Measurements from ENCODE around the gene ZSCAN9.
A peak's percentile ranks its signal among the peaks of the same experiment; 100 is the strongest.

Gene ZSCAN9

DNA sequence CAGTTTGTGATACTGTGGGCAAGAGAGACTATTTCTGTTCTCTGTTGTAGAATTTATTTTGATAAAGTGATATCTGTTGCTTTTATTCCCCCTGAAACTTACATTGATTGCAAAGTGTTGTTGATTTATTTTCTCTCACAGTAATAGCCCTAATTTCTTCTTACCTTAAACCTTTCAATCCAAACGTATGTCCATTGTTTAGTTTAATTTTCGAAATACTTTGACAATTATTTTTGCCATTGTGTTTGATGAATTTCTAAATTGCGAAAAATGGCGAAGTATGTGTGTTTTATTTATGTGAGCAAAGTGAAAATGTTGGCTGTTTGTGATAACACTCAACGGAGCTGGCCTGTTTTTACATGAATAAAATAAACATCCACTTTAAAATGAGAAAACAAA, 41.5 kb downstream of the ZSCAN9 start:
- H3K27ac ChIP-seq (ENCODE audit: low read depth, low read length), result peak overlapping the region; percentile 87
- no peaks in the 10 kb centered on the region for H3K9me3 ChIP-seq (ENCODE audit: control insufficient read depth in 1 of 2, low read length in 2 of 2)
- peak overlapping the region; percentile 87 to 99 for H3K4me3 ChIP-seq (ENCODE audit: low read depth in 1 of 2, low read length in 2 of 2)
- H3K9ac ChIP-seq (ENCODE audit: low read depth in 1 of 2, low read length in 2 of 2), result peak overlapping the region; percentile 69 to 86
- peaks cover 8 to 17% of the 10 kb centered on the region in 2 donors for H3K4me1 ChIP-seq (ENCODE audit: control insufficient read depth in 1 of 2, insufficient read depth in 2 of 2, low read length in 2 of 2)
- H3K36me3 ChIP-seq (ENCODE audit: control insufficient read depth in 1 of 2, insufficient read depth in 2 of 2, low read length in 2 of 2), result peaks cover 0 to under 1% of the 10 kb centered on the region in 2 donors
- peaks cover 0 to 3% of the 10 kb centered on the region in 2 donors for H3K27me3 ChIP-seq (ENCODE audit: control insufficient read depth in 1 of 2, insufficient read depth in 2 of 2, low read length in 2 of 2)

DNA sequence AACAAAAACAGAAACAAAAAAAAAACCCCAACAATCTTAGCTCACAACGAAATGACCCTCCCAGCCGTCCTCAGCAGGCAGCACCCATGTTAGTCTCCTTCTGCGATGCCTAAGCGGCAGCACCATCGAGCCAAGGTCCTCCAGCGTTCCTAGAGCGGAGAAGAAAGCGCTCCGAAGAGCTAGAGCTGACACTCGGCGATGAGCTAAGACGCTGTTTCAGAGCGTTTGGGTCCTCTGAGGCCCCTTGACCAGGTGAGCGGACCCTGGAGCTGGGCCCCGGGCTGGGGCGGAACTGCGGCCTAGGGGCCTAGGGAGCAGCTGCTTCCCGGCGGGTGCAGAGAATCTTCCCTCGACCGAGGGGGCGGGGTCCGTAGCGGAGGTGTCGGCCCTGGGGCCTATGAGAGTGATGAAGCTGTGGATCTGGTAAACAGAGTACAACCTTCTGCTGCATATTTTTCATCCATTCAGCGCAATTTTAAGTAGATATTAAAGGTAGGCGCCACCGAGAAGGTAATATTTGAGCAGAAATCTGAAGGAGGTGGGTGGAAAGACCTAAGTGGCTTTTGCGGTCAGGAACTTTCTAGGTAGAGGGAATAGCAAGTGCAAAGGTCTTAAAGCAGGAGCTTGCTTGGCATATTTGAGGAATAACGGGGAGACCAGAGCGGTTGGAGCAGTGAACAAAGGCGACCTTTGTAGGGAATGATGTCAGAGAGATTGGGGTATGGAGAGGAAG, 42.1 kb downstream of the ZSCAN9 start, which contains the start of gene ZSCAN26:
ZSCAN26 (plus strand) TSS at position 182 of the 733 bp plus-strand sequence. CDS start 4,777 bp downstream, outside the sequence.
- peak within 1 kb of the TSS; percentile 87 for H3K27ac ChIP-seq (ENCODE audit: low read depth, low read length)
- H3K36me3 ChIP-seq (ENCODE audit: control insufficient read depth in 1 of 2, insufficient read depth in 2 of 2, low read length in 2 of 2), result peaks cover 5 to 6% of the 10 kb centered on the region in 2 donors
- H3K9ac ChIP-seq (ENCODE audit: low read depth in 1 of 2, low read length in 2 of 2), result peak within 1 kb of the TSS; percentile 69 to 86
- peaks cover 0 to 3% of the 10 kb centered on the region in 2 donors for H3K27me3 ChIP-seq (ENCODE audit: control insufficient read depth in 1 of 2, insufficient read depth in 2 of 2, low read length in 2 of 2)
- no peaks in the 10 kb centered on the region for H3K9me3 ChIP-seq (ENCODE audit: control insufficient read depth in 1 of 2, low read length in 2 of 2)
- peak within 1 kb of the TSS; percentile 87 to 99 for H3K4me3 ChIP-seq (ENCODE audit: low read depth in 1 of 2, low read length in 2 of 2)
- H3K4me1 ChIP-seq (ENCODE audit: control insufficient read depth in 1 of 2, insufficient read depth in 2 of 2, low read length in 2 of 2), result peaks cover 8 to 17% of the 10 kb centered on the region in 2 donors

DNA sequence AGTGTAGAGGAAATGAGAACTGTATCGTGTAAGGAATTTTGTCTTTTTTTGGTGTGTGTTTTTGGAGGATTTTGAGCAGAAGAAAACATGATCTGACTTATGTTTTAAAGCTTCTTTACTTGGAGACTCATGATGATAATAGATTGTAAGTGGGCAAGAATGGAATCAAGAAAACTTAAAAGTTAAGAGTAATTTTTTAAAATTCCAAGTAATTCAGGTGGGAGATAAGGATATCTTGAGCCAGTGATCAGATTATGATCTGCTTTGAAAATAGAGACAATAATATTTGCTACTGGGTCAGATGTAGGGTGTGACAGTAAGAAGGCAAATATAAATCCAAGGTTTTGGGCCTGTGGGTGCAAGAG, 42.6 kb downstream of the ZSCAN9 start:
- H3K9ac ChIP-seq (ENCODE audit: low read depth in 1 of 2, low read length in 2 of 2), result peak overlapping the region; percentile 69 to 86
- H3K4me3 ChIP-seq (ENCODE audit: low read depth in 1 of 2, low read length in 2 of 2), result peak overlapping the region; percentile 87 to 99
- H3K4me1 ChIP-seq (ENCODE audit: control insufficient read depth in 1 of 2, insufficient read depth in 2 of 2, low read length in 2 of 2), result peaks cover 8 to 17% of the 10 kb centered on the region in 2 donors
- H3K9me3 ChIP-seq (ENCODE audit: control insufficient read depth in 1 of 2, low read length in 2 of 2), result no peaks in the 10 kb centered on the region
- no peak overlapping the region for H3K27ac ChIP-seq (ENCODE audit: low read depth, low read length)
- H3K27me3 ChIP-seq (ENCODE audit: control insufficient read depth in 1 of 2, insufficient read depth in 2 of 2, low read length in 2 of 2), result peaks cover 0 to 3% of the 10 kb centered on the region in 2 donors
- H3K36me3 ChIP-seq (ENCODE audit: control insufficient read depth in 1 of 2, insufficient read depth in 2 of 2, low read length in 2 of 2), result peaks cover 10 to 11% of the 10 kb centered on the region in 2 donors

DNA sequence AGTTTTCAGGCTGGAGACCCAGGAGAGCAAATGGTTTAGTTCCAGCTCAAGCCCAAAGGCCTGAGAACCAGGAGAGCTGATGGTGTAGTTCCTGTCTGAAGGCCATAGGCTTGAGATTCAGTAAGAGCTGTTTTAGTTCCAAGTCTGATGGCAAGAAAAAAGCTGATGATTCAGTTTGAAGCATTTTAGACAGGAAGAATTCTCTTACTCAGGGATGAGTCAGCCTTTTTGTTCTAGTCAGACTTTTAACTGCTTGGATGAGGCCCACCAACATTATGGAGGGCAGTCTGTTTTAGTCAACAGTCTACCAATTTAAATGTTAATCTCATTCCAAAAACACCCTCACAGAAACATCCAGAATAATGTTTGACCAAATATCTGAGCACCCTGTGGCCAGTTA, 44.4 kb downstream of the ZSCAN9 start:
- Histone ChIP-seq H3K4me1 (ENCODE audit: control insufficient read depth in 1 of 2, insufficient read depth in 2 of 2, low read length in 2 of 2) (peaks cover 8 to 17% of the 10 kb centered on the region in 2 donors), H3K9ac (ENCODE audit: low read depth in 1 of 2, low read length in 2 of 2) (no peak overlapping the region), H3K4me3 (ENCODE audit: low read depth in 1 of 2, low read length in 2 of 2) (no peak overlapping the region), H3K9me3 (ENCODE audit: control insufficient read depth in 1 of 2, low read length in 2 of 2) (no peaks in the 10 kb centered on the region), H3K27me3 (ENCODE audit: control insufficient read depth in 1 of 2, insufficient read depth in 2 of 2, low read length in 2 of 2) (no peaks in the 10 kb centered on the region), H3K36me3 (ENCODE audit: control insufficient read depth in 1 of 2, insufficient read depth in 2 of 2, low read length in 2 of 2) (peaks cover 15 to 20% of the 10 kb centered on the region in 2 donors), H3K27ac (ENCODE audit: low read depth, low read length) (no peak overlapping the region)

DNA sequence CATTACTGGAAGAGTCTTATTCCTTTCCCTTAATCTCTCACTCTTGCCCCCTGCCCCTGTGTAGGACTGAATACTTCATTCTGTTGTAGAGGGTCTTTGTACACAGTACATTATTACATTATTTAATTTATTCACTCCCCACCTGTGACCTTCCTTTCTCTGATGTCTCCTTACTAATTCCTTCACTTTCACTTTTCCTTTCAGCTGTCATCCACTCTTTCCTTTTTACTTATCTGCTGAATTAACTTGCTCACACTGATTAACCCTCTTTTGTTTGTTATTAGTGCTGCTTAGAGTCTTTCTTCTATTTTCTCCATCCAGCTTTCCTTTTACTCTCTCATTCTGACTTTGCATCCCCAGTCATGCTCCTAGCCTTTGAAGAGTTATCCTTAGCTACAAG, 49.8 kb downstream of the ZSCAN9 start:
- Histone ChIP-seq H3K27ac (ENCODE audit: low read depth, low read length) (no peak overlapping the region), H3K9me3 (ENCODE audit: control insufficient read depth in 1 of 2, low read length in 2 of 2) (no peaks in the 10 kb centered on the region), H3K4me1 (ENCODE audit: control insufficient read depth in 1 of 2, insufficient read depth in 2 of 2, low read length in 2 of 2) (no peaks in the 10 kb centered on the region), H3K4me3 (ENCODE audit: low read depth in 1 of 2, low read length in 2 of 2) (no peak overlapping the region), H3K27me3 (ENCODE audit: control insufficient read depth in 1 of 2, insufficient read depth in 2 of 2, low read length in 2 of 2) (no peaks in the 10 kb centered on the region), H3K9ac (ENCODE audit: low read depth in 1 of 2, low read length in 2 of 2) (no peak overlapping the region), H3K36me3 (ENCODE audit: control insufficient read depth in 1 of 2, insufficient read depth in 2 of 2, low read length in 2 of 2) (peaks cover 22 to 45% of the 10 kb centered on the region in 2 donors)

DNA sequence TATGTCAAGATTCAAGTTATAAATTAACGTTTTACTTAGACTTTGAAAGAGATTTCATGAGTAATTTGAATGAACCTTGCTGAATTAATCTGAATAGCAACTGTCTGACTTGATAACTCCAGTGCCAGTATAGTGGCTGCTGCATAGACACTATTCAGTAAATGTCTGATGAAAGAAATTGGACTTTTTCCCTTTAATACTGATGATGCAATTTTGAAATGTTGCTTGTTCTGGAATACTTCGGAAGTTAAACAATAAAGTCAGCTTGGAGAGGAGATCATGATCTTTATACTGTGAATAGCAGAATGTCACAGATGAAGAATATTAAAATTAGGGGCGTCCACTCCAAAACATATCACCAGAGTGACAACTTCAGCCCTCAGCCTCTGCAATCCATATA, 52.7 kb downstream of the ZSCAN9 start:
- H3K36me3 ChIP-seq (ENCODE audit: control insufficient read depth in 1 of 2, insufficient read depth in 2 of 2, low read length in 2 of 2), result peaks cover 10 to 34% of the 10 kb centered on the region in 2 donors

DNA sequence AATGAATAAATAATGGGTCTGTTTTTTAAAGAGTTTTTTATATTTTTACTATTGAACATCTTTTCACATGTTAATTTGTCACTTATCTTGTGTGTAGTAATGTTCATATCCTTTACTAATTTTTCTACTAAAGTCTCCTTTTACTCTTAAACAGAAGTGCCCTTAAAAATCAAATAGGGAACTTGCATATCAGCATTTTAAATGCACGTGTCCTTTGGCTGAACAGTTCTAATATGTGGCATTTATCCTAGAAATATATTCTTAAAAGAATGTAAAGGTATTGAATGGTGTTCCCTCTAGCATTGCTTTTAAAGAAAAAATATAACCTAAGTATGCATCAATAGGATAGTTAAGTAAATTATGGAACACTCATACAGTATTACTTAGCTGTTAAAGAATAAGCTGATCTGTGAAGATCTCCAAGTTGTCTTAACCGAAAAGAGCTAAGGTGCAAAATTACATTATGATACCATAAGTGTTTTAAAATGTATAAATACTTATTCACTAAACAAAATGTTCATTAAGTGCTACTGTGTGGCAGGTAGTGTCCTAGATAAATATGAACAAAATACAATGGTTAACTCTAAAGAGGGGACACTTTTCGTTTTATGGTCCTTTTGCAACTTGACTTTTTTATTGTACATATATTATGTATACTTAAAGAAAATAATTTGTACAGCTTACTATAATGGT, 55.7 kb downstream of the ZSCAN9 start:
- peaks cover 7 to 21% of the 10 kb centered on the region in 2 donors for H3K36me3 ChIP-seq (ENCODE audit: control insufficient read depth in 1 of 2, insufficient read depth in 2 of 2, low read length in 2 of 2)
- H3K9ac ChIP-seq (ENCODE audit: low read depth in 1 of 2, low read length in 2 of 2), result no peak overlapping the region
- H3K4me3 ChIP-seq (ENCODE audit: low read depth in 1 of 2, low read length in 2 of 2), result peak overlapping the region; percentile 77 to 80
- no peak overlapping the region for H3K27ac ChIP-seq (ENCODE audit: low read depth, low read length)
- no peaks in the 10 kb centered on the region for H3K27me3 ChIP-seq (ENCODE audit: control insufficient read depth in 1 of 2, insufficient read depth in 2 of 2, low read length in 2 of 2)
- peaks cover 0 to 6% of the 10 kb centered on the region in 2 donors for H3K9me3 ChIP-seq (ENCODE audit: control insufficient read depth in 1 of 2, low read length in 2 of 2)
- H3K4me1 ChIP-seq (ENCODE audit: control insufficient read depth in 1 of 2, insufficient read depth in 2 of 2, low read length in 2 of 2), result peaks cover 5 to 8% of the 10 kb centered on the region in 2 donors

More for the DNA sequence above, 52.7 kb downstream of the ZSCAN9 start:
- Histone ChIP-seq H3K9ac (ENCODE audit: low read depth in 1 of 2, low read length in 2 of 2) (no peak overlapping the region), H3K27ac (ENCODE audit: low read depth, low read length) (no peak overlapping the region), H3K4me3 (ENCODE audit: low read depth in 1 of 2, low read length in 2 of 2) (no peak overlapping the region), H3K9me3 (ENCODE audit: control insufficient read depth in 1 of 2, low read length in 2 of 2) (peaks cover 0 to 2% of the 10 kb centered on the region in 2 donors), H3K27me3 (ENCODE audit: control insufficient read depth in 1 of 2, insufficient read depth in 2 of 2, low read length in 2 of 2) (no peaks in the 10 kb centered on the region), H3K4me1 (ENCODE audit: control insufficient read depth in 1 of 2, insufficient read depth in 2 of 2, low read length in 2 of 2) (peaks cover 5 to 8% of the 10 kb centered on the region in 2 donors)

DNA sequence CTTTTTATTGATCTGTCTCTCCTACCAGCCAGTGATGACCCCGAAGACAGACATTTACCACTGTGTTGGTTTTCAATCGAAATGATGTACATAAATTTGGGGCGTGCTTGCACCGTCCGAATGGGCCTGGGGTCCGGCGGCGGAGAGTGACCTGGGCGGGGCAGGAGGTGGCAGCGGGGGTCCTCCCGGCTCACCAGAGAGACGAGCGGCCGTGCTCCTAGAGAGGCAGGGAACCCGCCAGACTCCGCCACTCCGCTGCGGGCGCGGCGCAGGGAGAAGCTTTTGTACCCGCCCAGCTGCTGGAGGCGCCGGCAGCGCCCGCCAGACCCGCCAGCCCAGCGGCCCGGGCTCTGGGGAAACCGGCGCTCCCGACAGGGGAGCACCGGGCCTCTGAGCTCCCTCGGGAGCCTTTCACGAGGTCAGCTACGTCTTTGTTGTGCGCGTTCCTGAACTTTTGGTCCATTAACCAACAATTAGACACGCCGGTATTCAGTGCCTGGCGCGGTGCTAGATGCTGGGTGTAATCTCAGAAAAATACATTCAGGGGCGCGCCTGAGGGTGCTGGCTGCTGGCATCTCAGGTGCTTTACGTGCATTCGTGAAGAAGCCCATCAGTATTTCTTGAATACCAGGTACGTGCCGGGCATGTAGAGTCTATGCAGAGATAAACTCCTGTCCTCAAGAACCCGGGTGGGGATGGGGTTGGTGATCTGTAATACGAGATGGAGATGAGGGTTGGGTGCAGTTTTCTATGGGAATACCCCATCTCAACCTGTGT, 56.4 kb downstream of the ZSCAN9 start, which contains the start of gene PGBD1:
PGBD1 (plus strand) TSS at position 285 of the 777 bp plus-strand sequence. CDS start 2,242 bp downstream, outside the sequence.
- H3K27me3 ChIP-seq (ENCODE audit: control insufficient read depth in 1 of 2, insufficient read depth in 2 of 2, low read length in 2 of 2), result no peaks in the 10 kb centered on the region
- peak within 1 kb of the TSS; percentile 77 to 80 for H3K4me3 ChIP-seq (ENCODE audit: low read depth in 1 of 2, low read length in 2 of 2)
- H3K4me1 ChIP-seq (ENCODE audit: control insufficient read depth in 1 of 2, insufficient read depth in 2 of 2, low read length in 2 of 2), result peaks cover 5 to 8% of the 10 kb centered on the region in 2 donors
- peaks cover 0 to 6% of the 10 kb centered on the region in 2 donors for H3K9me3 ChIP-seq (ENCODE audit: control insufficient read depth in 1 of 2, low read length in 2 of 2)
- H3K27ac ChIP-seq (ENCODE audit: low read depth, low read length), result no peak within 1 kb of the TSS
- peak within 1 kb of the TSS; percentile 49 to 59 for H3K9ac ChIP-seq (ENCODE audit: low read depth in 1 of 2, low read length in 2 of 2)
- peaks cover 2 to 14% of the 10 kb centered on the region in 2 donors for H3K36me3 ChIP-seq (ENCODE audit: control insufficient read depth in 1 of 2, insufficient read depth in 2 of 2, low read length in 2 of 2)

DNA sequence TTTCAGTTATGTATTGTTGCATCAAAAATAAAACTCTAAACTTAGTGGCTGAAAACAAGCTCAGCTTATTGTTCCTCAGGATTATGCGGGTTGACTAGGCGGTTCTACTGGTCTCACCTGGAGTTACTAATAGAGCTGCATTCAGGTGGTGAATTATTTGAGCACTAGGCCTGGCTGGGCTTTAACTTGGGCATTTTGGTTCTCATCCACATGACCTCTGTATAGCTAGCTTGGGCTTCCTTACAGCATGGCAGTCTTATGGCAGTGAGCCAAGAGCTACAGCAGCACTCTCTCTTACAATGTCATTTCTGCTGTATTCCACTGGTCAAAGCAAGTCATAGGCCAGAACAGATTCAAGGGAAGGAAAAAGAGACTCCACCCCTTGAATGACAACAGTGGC, 57.9 kb downstream of the ZSCAN9 start:
- Histone ChIP-seq H3K4me1 (ENCODE audit: control insufficient read depth in 1 of 2, insufficient read depth in 2 of 2, low read length in 2 of 2) (peaks cover 5 to 8% of the 10 kb centered on the region in 2 donors), H3K27me3 (ENCODE audit: control insufficient read depth in 1 of 2, insufficient read depth in 2 of 2, low read length in 2 of 2) (no peaks in the 10 kb centered on the region), H3K36me3 (ENCODE audit: control insufficient read depth in 1 of 2, insufficient read depth in 2 of 2, low read length in 2 of 2) (peaks cover 4 to 5% of the 10 kb centered on the region in 2 donors), H3K9ac (ENCODE audit: low read depth in 1 of 2, low read length in 2 of 2) (no peak overlapping the region), H3K27ac (ENCODE audit: low read depth, low read length) (no peak overlapping the region), H3K9me3 (ENCODE audit: control insufficient read depth in 1 of 2, low read length in 2 of 2) (peaks cover 0 to 6% of the 10 kb centered on the region in 2 donors), H3K4me3 (ENCODE audit: low read depth in 1 of 2, low read length in 2 of 2) (no peak overlapping the region)

All from duodenal mucosa (tissue), 2 donors.